Gastroesophageal sphincter (tissue), 4 donors: ENCODE data around the gene SYNGR3. TPM values are rescaled to one million over a fixed set of nuclear protein-coding genes. Genes with fewer than 3 reads are reported as not detected.

Experiments used
- ATAC-seq: fragments of 150-250 bp; one replicate; pipeline ENCODE4 v1.9.1; 2016; ENCODE audit warnings: mild to moderate bottlenecking, moderate library complexity
- H3K27ac ChIP-seq, 4 donors: fragments of 200-600 bp; sonication (generic) in 3 of 4; 1 replicate in 3 of 4; 2 replicates in 1 of 4; pipeline ENCODE4 v1.5.1; 2016 to 2019
- H3K27me3 ChIP-seq: fragments of 200-600 bp; sonication (generic); one replicate; pipeline ENCODE4 v1.5.1; 2019
- H3K36me3 ChIP-seq, 2 donors: fragments of 200-600 bp; sonication (generic); one replicate each; pipeline ENCODE4 v1.5.1; 2019; ENCODE audit warnings: control low read depth in 1 of 2
- H3K4me1 ChIP-seq, 3 donors: fragments of 200-600 bp; sonication (generic); 1 replicate in 2 of 3; 2 replicates in 1 of 3; pipeline ENCODE4 v1.5.1; 2016 to 2019; ENCODE audit warnings: control low read depth in 2 of 3
- H3K4me3 ChIP-seq, 2 donors: fragments of 200-600 bp; sonication (generic); one replicate each; pipeline ENCODE4 v1.5.1; 2019; ENCODE audit warnings: mild to moderate bottlenecking in 1 of 2, moderate library complexity in 1 of 2
- H3K9me3 ChIP-seq, 3 donors: fragments of 200-600 bp; sonication (generic); one replicate each; pipeline ENCODE4 v1.5.1; 2017 to 2019; ENCODE audit warnings: control low read depth in 2 of 3
- EP300 ChIP-seq: sonication (generic); formaldehyde crosslinking; IDR thresholded peaks from one replicate; pipeline ENCODE4 v1.6.1; 2017; ENCODE audit warnings: antibody characterized with exemption, mild to moderate bottlenecking
- POLR2A ChIP-seq, 2 donors: fragments of 450-650 bp; IDR thresholded peaks; one replicate each; pipeline ENCODE4 v1.6.1; 2017; ENCODE audit warnings: antibody characterized with exemption in 2 of 2, mild to moderate bottlenecking in 2 of 2, moderate library complexity in 1 of 2
- POLR2AphosphoS5 ChIP-seq: sonication (generic); formaldehyde crosslinking; IDR thresholded peaks from one replicate; pipeline ENCODE4 v1.6.1; 2017; ENCODE audit warnings: antibody characterized with exemption
- WGBS, 2 donors: methylation state at CpG; one replicate each; pipeline ENCODE4 v1.1.5; 2018; ENCODE audit warnings: low coverage in 1 of 2; 5-methylcytosine and 5-hydroxymethylcytosine counted together
- total RNA-seq, 4 donors: library from RNA; depleted of rRNA; stranded (reverse); fragments of >200 nt; gene quantifications; one replicate each; pipeline ENCODE4 v1.1.0, GENCODE V29; 2016
- TF ChIP-seq, protein P1 (sequence below), 4 experiments: fragments of 200-600 bp in 2 of 4; fragments of 450-650 bp in 2 of 4; sonication (generic) in 1 of 4; IDR thresholded peaks; one replicate each; pipeline ENCODE4 v1.5.1; 2017 to 2019; ENCODE audit warnings: antibody characterized with exemption in 4 of 4, mild to moderate bottlenecking in 2 of 4, moderate library complexity in 2 of 4

Gene SYNGR3
- total RNA-seq, 4 donors from 2014 or later = 1.2 to 5.1 (median 3.1) TPM; not detected in 1

DNA sequence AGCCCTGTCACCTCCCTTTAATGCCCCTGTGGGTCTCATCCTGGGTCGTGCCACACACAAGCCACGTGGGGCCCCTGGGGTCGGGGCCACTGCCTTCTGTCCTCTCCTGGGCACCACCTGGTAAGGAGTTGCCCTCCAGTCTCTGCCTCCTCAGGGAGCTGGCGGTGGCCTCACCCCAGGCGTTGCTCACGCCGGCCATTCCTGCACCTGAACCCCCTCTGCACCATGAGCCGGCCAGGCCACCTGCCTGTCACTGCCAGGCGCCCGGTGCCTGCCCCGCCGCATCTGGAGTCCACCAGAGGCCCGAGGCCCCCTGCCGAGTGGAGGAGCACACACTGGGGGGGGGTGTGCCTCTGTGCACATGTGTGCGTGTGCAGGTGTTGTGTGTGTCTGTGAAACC lies 47.3 kb downstream of the SYNGR3 start:
- Histone ChIP-seq H3K4me1 (peaks cover 0 to 93% (median 78%) of the 10 kb centered on the region in 3 donors), H3K9me3 (no peaks in the 10 kb centered on the region), H3K27me3 (no peaks in the 10 kb centered on the region), H3K4me3 (peak overlapping the region in 1 of 2 donors; percentile 10), H3K27ac (peak overlapping the region in 3 of 4 donors; percentile 90 to 92 (median 92)), H3K36me3 (peaks cover 0 to 26% of the 10 kb centered on the region in 2 donors)
- 100% methylated on average over 1 of the region's 15 CpGs; no CpG with 5 or more reads in 1 of the 2 donors for WGBS, 2 donors
- no peak for TF ChIP-seq EP300
- TF ChIP-seq, protein P1, sequence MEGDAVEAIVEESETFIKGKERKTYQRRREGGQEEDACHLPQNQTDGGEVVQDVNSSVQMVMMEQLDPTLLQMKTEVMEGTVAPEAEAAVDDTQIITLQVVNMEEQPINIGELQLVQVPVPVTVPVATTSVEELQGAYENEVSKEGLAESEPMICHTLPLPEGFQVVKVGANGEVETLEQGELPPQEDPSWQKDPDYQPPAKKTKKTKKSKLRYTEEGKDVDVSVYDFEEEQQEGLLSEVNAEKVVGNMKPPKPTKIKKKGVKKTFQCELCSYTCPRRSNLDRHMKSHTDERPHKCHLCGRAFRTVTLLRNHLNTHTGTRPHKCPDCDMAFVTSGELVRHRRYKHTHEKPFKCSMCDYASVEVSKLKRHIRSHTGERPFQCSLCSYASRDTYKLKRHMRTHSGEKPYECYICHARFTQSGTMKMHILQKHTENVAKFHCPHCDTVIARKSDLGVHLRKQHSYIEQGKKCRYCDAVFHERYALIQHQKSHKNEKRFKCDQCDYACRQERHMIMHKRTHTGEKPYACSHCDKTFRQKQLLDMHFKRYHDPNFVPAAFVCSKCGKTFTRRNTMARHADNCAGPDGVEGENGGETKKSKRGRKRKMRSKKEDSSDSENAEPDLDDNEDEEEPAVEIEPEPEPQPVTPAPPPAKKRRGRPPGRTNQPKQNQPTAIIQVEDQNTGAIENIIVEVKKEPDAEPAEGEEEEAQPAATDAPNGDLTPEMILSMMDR (IDR thresholded peaks at IDR 0.05) = no peak
- TF ChIP-seq POLR2AphosphoS5 = no peak
- TF ChIP-seq POLR2A (IDR thresholded peaks at IDR 0.05) = no peak
- ATAC-seq = no peak

- H3K27me3 ChIP-seq = no peaks in the 10 kb centered on the region
- 50 to 76% methylated on average over 1 to 13 of the region's 29 CpGs for WGBS, 2 donors
- no peaks in the 10 kb centered on the region for H3K9me3 ChIP-seq
- peak overlapping the region in 3 of 4 donors; percentile 90 to 92 (median 92) for H3K27ac ChIP-seq
- peaks cover 0 to 26% of the 10 kb centered on the region in 2 donors for H3K36me3 ChIP-seq
- H3K4me1 ChIP-seq = peaks cover 0 to 92% (median 75%) of the 10 kb centered on the region in 3 donors
- TF ChIP-seq, protein P1 (IDR thresholded peaks at IDR 0.05) = no peak
- TF ChIP-seq EP300 = no peak
- TF ChIP-seq POLR2AphosphoS5 = no peak
- no peak for TF ChIP-seq POLR2A (IDR thresholded peaks at IDR 0.05)
- H3K4me3 ChIP-seq = no peak overlapping the region
- ATAC-seq = no peak
These were observed 48.0 kb downstream of the SYNGR3 start for GRCh38 chr16:2037647-2038381.

DNA sequence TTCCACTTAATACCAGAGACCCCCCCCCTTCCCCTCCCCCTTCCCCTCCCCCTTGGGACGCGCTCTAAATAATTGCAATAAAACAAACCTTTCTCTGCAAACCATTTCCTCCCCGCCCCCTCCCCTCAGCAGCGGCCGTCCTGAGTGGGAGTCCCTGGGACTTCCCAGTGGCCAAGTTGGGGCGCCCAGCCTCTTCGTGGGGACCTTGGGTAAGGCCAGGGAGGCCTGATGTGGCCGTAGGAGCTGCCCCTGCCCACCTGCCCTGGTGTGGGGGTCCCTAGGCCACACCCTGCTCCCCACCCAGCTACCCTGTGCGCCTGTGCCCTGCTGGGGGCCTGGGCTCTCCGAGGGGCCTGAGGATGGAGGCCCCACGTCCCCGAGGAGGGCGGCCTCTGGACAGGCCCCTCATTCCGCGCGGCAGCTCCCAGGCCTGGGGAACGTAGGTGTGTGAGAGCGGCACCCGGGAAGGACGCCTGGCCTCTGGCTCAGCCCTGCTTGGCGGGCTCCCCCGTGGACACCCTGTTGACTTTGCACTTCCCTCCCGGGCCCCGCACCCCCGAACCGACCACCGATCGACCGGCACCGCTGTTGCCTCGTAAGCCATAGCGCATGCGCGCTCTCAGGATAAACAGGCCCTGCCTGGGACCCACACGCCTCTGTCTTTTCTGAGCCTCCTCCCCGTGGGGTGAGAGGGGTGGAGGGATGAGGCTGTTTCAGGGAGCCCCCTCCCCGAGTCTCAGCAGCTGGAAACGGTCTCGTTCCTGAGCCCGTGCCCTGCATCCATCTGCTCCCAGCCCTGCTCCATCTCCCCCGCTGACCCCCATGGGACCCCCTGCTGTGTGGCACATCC lies 48.8 kb downstream of the SYNGR3 start:
- no peaks in the 10 kb centered on the region for H3K9me3 ChIP-seq
- peaks cover 0 to 92% (median 78%) of the 10 kb centered on the region in 3 donors for H3K4me1 ChIP-seq
- peak overlapping the region in 1 of 2 donors; percentile 30 for H3K4me3 ChIP-seq
- WGBS, 2 donors = 37 to 71% methylated on average over 4 to 5 of the region's 41 CpGs
- TF ChIP-seq POLR2AphosphoS5 (no peak), EP300 (no peak), POLR2A (IDR thresholded peaks at IDR 0.05) (no peak)
- TF ChIP-seq, protein P1 (IDR thresholded peaks at IDR 0.05) = no peak
- H3K27me3 ChIP-seq = no peaks in the 10 kb centered on the region
- peaks cover 0 to 33% of the 10 kb centered on the region in 2 donors for H3K36me3 ChIP-seq
- peak overlapping the region; percentile 2 to 92 (median 91) for H3K27ac ChIP-seq
- ATAC-seq = no peak

DNA sequence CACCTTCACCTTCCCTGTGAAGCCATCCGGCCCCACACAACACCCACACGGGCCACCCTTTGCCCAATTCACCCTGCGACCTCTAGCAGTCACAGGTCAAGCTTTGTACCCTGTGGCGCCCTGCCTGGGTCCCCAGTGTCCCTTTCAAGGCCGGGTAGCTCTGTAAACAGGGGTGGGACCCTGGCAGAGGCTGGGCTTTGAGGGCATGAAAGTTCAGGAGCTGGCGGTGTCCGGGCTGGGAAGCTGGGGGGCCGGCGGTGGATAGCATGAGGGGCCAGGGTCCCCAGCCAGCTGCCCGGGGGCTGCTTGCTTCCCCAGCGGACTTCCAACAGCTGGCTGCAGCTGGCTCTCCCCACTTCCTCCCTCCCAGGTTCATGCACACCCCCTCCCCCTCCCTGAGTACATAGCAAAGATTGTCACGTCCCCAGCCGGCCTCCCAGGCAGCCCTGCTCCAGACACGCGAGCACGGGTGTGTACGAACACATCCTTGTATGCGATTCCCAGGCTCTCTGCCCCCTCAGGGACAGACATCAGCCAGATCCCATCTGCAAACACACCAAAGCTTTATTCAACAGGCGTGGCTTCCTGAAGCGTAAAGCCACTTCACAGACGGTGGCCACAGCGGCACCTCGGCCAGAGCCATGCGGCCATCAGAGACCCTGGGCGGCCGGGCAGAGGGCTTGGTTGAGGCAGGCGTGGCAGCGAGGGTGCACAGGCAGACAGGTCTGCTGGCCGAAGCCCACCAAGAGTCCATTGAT lies 49.7 kb downstream of the SYNGR3 start:
- 48 to 55% methylated on average over 6 to 7 of the region's 29 CpGs for WGBS, 2 donors
- Histone ChIP-seq H3K4me1 (peaks cover 0 to 93% (median 76%) of the 10 kb centered on the region in 3 donors), H3K27ac (peak overlapping the region; percentile 2 to 92 (median 91)), H3K36me3 (peaks cover 0 to 41% of the 10 kb centered on the region in 2 donors), H3K4me3 (peak overlapping the region in 1 of 2 donors; percentile 30), H3K27me3 (no peaks in the 10 kb centered on the region), H3K9me3 (no peaks in the 10 kb centered on the region)
- peak; percentile 65 for ATAC-seq
- TF ChIP-seq POLR2AphosphoS5 = peak; percentile 23
- TF ChIP-seq, protein P1 (IDR thresholded peaks at IDR 0.05) = no peak
